Spleen (tissue), 7 donors: ENCODE measurements around the gene FBXL20.

ENCODE experiments used
- CTCF ChIP-seq, 11 experiments: fragments of 200-600 bp in 7 of 11; fragments of 450-650 bp in 4 of 11; sonication (generic) in 4 of 11; IDR thresholded peaks in 8 of 11; conservative IDR thresholded peaks in 3 of 11; 1 replicate in 7 of 11; 2 replicates in 4 of 11; pipeline versions ENCODE4 v1.4.0 to v1.8.0; 2016 to 2021; ENCODE audit warnings: antibody characterized with exemption in 11 of 11, inconsistent platforms in 4 of 11, mild to moderate bottlenecking in 1 of 11
- POLR2AphosphoS5 ChIP-seq, 3 donors: sonication (generic); formaldehyde crosslinking; IDR thresholded peaks; one replicate each; pipeline ENCODE4 v1.5.1; 2017; ENCODE audit warnings: antibody characterized with exemption in 3 of 3
- donor health status: DM: no; HTN: no; CAD: no; lungs with moderate emphysema.
- donor health status: DM: no; HTN: no; CAD: no.
- donor health status: DM: no; HTN: no; CAD: no.

DNA sequence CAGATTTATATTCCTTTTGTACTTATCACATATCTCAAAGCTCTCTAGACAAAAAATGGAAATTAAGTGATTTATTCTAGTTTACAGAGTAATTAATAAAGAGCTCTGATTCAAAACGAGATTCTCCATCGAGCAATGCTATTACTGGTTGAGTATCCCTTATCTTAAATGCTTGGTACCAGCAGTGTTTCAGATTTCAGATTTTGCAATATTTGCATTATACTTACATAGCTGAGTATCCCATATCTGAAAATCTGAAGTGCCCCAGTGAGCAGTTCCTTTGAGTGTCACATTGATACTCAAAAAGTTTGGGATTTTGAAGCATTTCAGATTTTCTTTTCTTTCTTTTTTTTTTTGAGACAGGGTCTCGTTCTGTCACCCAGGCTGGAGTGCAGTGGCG, 118.3 kb downstream of the FBXL20 start:
- TF ChIP-seq CTCF (IDR thresholded peaks at IDR 0.05 in 8 of 11, conservative IDR thresholded peaks at IDR 0.05 in 3 of 11) = no peak
- no peak for TF ChIP-seq POLR2AphosphoS5 (IDR thresholded peaks at IDR 0.05)
